ENCODE results near the gene PAPPA2.

The PAPPA2 gene

DNA sequence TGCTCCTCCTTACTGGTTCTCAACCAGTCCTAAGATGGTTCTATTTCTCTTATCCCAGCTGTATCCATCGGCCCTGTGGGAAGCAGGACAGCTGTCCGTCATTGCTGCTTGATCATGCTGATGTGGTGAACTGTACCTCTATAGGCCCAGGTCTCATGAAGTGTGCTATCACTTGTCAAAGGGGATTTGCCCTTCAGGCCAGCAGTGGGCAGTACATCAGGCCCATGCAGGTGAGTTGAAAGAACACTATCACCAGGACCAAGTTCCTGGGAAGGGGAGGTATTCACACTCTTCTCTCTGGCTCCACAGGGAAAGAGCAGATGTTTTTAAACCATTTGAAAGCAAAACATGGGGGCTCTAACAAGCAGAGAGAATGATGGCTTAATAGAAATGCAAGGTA, 302.6 kb downstream of the PAPPA2 start:
- CTCF ChIA-PET: no interaction called here
- POLR2A ChIA-PET: no interaction called here
- no peak overlapping the region for H3K4me3 ChIP-seq (ENCODE audit: low read depth, low read length)
- TF ChIP-seq CTCF (IDR thresholded peaks at IDR 0.05; ENCODE audit: insufficient read depth, low read length, missing control alignments): no peak
- DNase-seq (ENCODE audit: low read depth, low spot score): no peak

- CTCF ChIA-PET: no interaction called here
- H3K4me3 ChIP-seq (ENCODE audit: low read depth, low read length): no peak overlapping the region
- no peak for TF ChIP-seq CTCF (IDR thresholded peaks at IDR 0.05; ENCODE audit: insufficient read depth, low read length, missing control alignments)
- POLR2A ChIA-PET: no interaction called here
- DNase-seq (ENCODE audit: low read depth, low spot score): no peak
Observed at GRCh38 chr1:176766779-176767178, 303.8 kb downstream of the PAPPA2 start.

GRCh38 chr1:176767714-176768136, 304.8 kb downstream of the PAPPA2 start:
- ChIA-PET CTCF (no interaction called here), POLR2A (no interaction called here)
- no peak for DNase-seq (ENCODE audit: low read depth, low spot score)
- H3K4me3 ChIP-seq (ENCODE audit: low read depth, low read length): no peak overlapping the region
- no peak for TF ChIP-seq CTCF (IDR thresholded peaks at IDR 0.05; ENCODE audit: insufficient read depth, low read length, missing control alignments)

DNA sequence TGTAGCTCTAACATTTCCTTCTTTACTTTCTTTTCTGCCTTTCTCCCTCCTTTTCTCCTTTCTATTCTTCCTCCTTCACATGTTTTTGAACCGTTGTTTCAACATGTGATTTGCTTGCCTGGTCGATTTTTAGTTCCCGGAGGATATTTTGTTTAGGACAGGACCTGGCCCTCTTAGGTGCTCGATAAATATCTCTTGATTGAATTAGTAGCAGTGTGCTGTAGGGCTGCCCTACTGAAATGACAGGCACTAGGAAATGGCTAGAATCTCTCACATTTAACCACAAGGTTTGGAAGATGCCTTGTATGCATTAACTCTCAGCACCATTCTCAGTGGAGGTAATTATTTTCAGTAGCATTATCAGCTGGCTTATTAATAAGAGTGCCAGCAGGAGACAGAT, 305.6 kb downstream of the PAPPA2 start:
- no peak overlapping the region for H3K4me3 ChIP-seq (ENCODE audit: low read depth, low read length)
- POLR2A ChIA-PET: no interaction called here
- CTCF ChIA-PET: no interaction called here
- DNase-seq (ENCODE audit: low read depth, low spot score): no peak
- no peak for TF ChIP-seq CTCF (IDR thresholded peaks at IDR 0.05; ENCODE audit: insufficient read depth, low read length, missing control alignments)

GRCh38 chr1:176770066-176770465, 307.1 kb downstream of the PAPPA2 start:
- CTCF ChIA-PET: no interaction called here
- no peak for DNase-seq (ENCODE audit: low read depth, low spot score)
- TF ChIP-seq CTCF (IDR thresholded peaks at IDR 0.05; ENCODE audit: insufficient read depth, low read length, missing control alignments): no peak
- no peak overlapping the region for H3K4me3 ChIP-seq (ENCODE audit: low read depth, low read length)
- POLR2A ChIA-PET: no interaction called here

- no peak overlapping the region for H3K4me3 ChIP-seq (ENCODE audit: low read depth, low read length)
- POLR2A ChIA-PET: no interaction called here
- no peak for TF ChIP-seq CTCF (IDR thresholded peaks at IDR 0.05; ENCODE audit: insufficient read depth, low read length, missing control alignments)
- no peak for DNase-seq (ENCODE audit: low read depth, low spot score)
- CTCF ChIA-PET: no interaction called here
Observed at GRCh38 chr1:176773038-176773437, 310.1 kb downstream of the PAPPA2 start.

Measured in AG04449 (cell line).